ENCODE results near the gene LRGUK. TPM values are rescaled to one million over a fixed set of nuclear protein-coding genes. Genes with fewer than 3 reads are reported as not detected.

The LRGUK gene
- total RNA-seq, 1 experiment from 2014 or later = 1.9 TPM

DNA sequence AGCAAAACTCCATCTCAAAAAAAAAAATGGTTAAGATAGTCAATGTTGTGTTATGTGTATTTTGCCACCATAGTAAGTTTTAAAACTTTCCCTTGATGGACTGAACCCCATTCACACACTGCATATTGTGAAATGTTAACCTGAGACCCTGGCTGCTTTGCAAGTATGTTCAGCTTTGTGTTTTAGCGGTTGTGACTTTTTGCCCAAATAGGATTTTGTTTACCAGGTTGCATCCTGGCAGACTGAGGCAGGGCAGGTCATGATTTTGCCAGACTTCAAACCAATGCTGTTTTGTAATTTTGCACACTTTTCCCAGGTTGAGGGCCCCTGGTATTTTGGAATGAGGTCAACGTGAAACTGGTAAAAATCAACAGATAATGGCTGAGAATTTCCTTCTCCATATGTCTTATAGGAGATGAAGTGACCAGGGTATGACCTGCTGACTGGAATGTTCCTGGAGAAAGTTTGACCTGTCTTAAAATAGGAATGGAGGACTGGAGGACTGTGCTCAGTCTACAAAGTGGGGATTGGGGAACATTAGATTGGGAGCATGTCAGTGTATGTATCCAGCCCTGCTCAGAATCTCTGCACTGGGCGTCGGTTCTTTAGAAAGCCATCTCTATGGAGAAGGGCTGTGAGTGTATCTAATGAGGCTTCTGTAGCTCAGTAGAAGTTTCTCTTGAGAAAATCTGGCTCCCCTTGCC is 76.2 kb downstream of the LRGUK start:
- ChIA-PET CTCF (no interaction called here), POLR2A (no interaction called here)
- TF ChIP-seq KAT7 (CRISPR knock-in tag; IDR thresholded peaks at IDR 0.05; ENCODE audit: borderline replicate concordance) (no peak), JUN (CRISPR knock-in tag; IDR thresholded peaks at IDR 0.05) (no peak), SOX15 (CRISPR knock-in tag; IDR thresholded peaks at IDR 0.05) (no peak), CBFB (CRISPR knock-in tag; IDR thresholded peaks at IDR 0.05; ENCODE audit: low read depth) (no peak), FOXK1 (CRISPR knock-in tag; IDR thresholded peaks at IDR 0.05) (no peak), CREM (CRISPR knock-in tag; IDR thresholded peaks at IDR 0.05) (no peak), ETV6 (CRISPR knock-in tag; IDR thresholded peaks at IDR 0.05) (no peak), RELA (CRISPR knock-in tag; IDR thresholded peaks at IDR 0.05; ENCODE audit: borderline replicate concordance) (no peak), FOXJ3 (CRISPR knock-in tag; IDR thresholded peaks at IDR 0.05; ENCODE audit: borderline replicate concordance) (no peak)
- TF ChIP-seq, protein P1, sequence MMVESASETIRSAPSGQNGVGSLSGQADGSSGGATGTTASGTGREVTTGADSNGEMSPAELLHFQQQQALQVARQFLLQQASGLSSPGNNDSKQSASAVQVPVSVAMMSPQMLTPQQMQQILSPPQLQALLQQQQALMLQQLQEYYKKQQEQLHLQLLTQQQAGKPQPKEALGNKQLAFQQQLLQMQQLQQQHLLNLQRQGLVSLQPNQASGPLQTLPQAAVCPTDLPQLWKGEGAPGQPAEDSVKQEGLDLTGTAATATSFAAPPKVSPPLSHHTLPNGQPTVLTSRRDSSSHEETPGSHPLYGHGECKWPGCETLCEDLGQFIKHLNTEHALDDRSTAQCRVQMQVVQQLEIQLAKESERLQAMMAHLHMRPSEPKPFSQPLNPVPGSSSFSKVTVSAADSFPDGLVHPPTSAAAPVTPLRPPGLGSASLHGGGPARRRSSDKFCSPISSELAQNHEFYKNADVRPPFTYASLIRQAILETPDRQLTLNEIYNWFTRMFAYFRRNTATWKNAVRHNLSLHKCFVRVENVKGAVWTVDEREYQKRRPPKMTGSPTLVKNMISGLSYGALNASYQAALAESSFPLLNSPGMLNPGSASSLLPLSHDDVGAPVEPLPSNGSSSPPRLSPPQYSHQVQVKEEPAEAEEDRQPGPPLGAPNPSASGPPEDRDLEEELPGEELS (CRISPR knock-in tag; IDR thresholded peaks at IDR 0.05) = no peak
- TF ChIP-seq, protein P2, sequence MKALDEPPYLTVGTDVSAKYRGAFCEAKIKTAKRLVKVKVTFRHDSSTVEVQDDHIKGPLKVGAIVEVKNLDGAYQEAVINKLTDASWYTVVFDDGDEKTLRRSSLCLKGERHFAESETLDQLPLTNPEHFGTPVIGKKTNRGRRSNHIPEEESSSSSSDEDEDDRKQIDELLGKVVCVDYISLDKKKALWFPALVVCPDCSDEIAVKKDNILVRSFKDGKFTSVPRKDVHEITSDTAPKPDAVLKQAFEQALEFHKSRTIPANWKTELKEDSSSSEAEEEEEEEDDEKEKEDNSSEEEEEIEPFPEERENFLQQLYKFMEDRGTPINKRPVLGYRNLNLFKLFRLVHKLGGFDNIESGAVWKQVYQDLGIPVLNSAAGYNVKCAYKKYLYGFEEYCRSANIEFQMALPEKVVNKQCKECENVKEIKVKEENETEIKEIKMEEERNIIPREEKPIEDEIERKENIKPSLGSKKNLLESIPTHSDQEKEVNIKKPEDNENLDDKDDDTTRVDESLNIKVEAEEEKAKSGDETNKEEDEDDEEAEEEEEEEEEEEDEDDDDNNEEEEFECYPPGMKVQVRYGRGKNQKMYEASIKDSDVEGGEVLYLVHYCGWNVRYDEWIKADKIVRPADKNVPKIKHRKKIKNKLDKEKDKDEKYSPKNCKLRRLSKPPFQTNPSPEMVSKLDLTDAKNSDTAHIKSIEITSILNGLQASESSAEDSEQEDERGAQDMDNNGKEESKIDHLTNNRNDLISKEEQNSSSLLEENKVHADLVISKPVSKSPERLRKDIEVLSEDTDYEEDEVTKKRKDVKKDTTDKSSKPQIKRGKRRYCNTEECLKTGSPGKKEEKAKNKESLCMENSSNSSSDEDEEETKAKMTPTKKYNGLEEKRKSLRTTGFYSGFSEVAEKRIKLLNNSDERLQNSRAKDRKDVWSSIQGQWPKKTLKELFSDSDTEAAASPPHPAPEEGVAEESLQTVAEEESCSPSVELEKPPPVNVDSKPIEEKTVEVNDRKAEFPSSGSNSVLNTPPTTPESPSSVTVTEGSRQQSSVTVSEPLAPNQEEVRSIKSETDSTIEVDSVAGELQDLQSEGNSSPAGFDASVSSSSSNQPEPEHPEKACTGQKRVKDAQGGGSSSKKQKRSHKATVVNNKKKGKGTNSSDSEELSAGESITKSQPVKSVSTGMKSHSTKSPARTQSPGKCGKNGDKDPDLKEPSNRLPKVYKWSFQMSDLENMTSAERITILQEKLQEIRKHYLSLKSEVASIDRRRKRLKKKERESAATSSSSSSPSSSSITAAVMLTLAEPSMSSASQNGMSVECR (CRISPR knock-in tag; IDR thresholded peaks at IDR 0.05; ENCODE audit: borderline replicate concordance) = no peak
- TF ChIP-seq, protein P3, sequence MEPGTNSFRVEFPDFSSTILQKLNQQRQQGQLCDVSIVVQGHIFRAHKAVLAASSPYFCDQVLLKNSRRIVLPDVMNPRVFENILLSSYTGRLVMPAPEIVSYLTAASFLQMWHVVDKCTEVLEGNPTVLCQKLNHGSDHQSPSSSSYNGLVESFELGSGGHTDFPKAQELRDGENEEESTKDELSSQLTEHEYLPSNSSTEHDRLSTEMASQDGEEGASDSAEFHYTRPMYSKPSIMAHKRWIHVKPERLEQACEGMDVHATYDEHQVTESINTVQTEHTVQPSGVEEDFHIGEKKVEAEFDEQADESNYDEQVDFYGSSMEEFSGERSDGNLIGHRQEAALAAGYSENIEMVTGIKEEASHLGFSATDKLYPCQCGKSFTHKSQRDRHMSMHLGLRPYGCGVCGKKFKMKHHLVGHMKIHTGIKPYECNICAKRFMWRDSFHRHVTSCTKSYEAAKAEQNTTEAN (CRISPR knock-in tag; IDR thresholded peaks at IDR 0.05) = no peak
- TF ChIP-seq, protein P4, sequence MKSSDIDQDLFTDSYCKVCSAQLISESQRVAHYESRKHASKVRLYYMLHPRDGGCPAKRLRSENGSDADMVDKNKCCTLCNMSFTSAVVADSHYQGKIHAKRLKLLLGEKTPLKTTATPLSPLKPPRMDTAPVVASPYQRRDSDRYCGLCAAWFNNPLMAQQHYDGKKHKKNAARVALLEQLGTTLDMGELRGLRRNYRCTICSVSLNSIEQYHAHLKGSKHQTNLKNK (CRISPR knock-in tag; IDR thresholded peaks at IDR 0.05) = no peak
- TF ChIP-seq, protein P5, sequence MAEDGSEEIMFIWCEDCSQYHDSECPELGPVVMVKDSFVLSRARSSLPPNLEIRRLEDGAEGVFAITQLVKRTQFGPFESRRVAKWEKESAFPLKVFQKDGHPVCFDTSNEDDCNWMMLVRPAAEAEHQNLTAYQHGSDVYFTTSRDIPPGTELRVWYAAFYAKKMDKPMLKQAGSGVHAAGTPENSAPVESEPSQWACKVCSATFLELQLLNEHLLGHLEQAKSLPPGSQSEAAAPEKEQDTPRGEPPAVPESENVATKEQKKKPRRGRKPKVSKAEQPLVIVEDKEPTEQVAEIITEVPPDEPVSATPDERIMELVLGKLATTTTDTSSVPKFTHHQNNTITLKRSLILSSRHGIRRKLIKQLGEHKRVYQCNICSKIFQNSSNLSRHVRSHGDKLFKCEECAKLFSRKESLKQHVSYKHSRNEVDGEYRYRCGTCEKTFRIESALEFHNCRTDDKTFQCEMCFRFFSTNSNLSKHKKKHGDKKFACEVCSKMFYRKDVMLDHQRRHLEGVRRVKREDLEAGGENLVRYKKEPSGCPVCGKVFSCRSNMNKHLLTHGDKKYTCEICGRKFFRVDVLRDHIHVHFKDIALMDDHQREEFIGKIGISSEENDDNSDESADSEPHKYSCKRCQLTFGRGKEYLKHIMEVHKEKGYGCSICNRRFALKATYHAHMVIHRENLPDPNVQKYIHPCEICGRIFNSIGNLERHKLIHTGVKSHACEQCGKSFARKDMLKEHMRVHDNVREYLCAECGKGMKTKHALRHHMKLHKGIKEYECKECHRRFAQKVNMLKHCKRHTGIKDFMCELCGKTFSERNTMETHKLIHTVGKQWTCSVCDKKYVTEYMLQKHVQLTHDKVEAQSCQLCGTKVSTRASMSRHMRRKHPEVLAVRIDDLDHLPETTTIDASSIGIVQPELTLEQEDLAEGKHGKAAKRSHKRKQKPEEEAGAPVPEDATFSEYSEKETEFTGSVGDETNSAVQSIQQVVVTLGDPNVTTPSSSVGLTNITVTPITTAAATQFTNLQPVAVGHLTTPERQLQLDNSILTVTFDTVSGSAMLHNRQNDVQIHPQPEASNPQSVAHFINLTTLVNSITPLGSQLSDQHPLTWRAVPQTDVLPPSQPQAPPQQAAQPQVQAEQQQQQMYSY (CRISPR knock-in tag; IDR thresholded peaks at IDR 0.05) = no peak
- TF ChIP-seq, protein P6, sequence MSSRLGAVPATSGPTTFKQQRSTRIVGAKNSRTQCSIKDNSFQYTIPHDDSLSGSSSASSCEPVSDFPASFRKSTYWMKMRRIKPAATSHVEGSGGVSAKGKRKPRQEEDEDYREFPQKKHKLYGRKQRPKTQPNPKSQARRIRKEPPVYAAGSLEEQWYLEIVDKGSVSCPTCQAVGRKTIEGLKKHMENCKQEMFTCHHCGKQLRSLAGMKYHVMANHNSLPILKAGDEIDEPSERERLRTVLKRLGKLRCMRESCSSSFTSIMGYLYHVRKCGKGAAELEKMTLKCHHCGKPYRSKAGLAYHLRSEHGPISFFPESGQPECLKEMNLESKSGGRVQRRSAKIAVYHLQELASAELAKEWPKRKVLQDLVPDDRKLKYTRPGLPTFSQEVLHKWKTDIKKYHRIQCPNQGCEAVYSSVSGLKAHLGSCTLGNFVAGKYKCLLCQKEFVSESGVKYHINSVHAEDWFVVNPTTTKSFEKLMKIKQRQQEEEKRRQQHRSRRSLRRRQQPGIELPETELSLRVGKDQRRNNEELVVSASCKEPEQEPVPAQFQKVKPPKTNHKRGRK (CRISPR knock-in tag; IDR thresholded peaks at IDR 0.05; ENCODE audit: borderline replicate concordance) = no peak
- TF ChIP-seq, protein P7, sequence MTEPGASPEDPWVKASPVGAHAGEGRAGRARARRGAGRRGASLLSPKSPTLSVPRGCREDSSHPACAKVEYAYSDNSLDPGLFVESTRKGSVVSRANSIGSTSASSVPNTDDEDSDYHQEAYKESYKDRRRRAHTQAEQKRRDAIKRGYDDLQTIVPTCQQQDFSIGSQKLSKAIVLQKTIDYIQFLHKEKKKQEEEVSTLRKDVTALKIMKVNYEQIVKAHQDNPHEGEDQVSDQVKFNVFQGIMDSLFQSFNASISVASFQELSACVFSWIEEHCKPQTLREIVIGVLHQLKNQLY (CRISPR knock-in tag; IDR thresholded peaks at IDR 0.05) = no peak
- peaks cover under 1% of the 10 kb centered on the region for H3K4me1 Mint-ChIP-seq
- no peak overlapping the region for H3K27ac Mint-ChIP-seq
- H3K9me3 Mint-ChIP-seq = peaks cover 9% of the 10 kb centered on the region
- no peak overlapping the region for H3K4me3 Mint-ChIP-seq
- H3K36me3 Mint-ChIP-seq = peaks cover 8% of the 10 kb centered on the region
- DNase-seq (ENCODE audit: low spot score) (no peak), ATAC-seq (no peak)
- no peaks in the 10 kb centered on the region for H3K27me3 Mint-ChIP-seq (ENCODE audit: low read depth)
